OCI-LY3 (cell line): ENCODE measurements around the gene TCF4.

Source experiments
- EZH2phosphoT487 ChIP-seq: fragments of 200-600 bp; shearing (Covaris generic); IDR thresholded peaks from 2 replicates; pipeline ENCODE4 v1.6.1; 2018; ENCODE audit warnings: antibody characterized with exemption, mixed run types, low read depth
- TF ChIP-seq, protein P1 (sequence below): fragments of 200-600, 300-600 bp; sonication (generic); IDR thresholded peaks from 2 replicates; pipeline ENCODE4 v1.5.1; 2014; ENCODE audit warnings: antibody characterized with exemption, low read length, low read depth

DNA sequence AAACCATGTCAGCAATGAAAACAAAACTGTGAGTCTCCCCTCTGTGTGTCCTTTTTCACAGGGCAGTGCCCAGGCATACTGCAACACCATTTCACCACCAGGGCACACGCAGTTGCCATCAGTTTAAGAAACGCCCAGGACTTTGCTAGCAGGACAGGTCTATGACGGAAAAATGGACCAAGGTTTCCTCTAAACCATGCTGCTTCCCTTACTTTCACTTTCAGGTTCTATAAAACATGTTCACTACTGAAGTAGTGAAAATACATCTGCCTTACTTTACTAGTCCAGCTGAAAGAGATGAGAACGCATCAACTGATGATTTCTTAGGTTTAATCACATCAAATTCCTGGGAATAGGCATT, 110.5 kb downstream of the TCF4 start:
- TF ChIP-seq, protein P1, sequence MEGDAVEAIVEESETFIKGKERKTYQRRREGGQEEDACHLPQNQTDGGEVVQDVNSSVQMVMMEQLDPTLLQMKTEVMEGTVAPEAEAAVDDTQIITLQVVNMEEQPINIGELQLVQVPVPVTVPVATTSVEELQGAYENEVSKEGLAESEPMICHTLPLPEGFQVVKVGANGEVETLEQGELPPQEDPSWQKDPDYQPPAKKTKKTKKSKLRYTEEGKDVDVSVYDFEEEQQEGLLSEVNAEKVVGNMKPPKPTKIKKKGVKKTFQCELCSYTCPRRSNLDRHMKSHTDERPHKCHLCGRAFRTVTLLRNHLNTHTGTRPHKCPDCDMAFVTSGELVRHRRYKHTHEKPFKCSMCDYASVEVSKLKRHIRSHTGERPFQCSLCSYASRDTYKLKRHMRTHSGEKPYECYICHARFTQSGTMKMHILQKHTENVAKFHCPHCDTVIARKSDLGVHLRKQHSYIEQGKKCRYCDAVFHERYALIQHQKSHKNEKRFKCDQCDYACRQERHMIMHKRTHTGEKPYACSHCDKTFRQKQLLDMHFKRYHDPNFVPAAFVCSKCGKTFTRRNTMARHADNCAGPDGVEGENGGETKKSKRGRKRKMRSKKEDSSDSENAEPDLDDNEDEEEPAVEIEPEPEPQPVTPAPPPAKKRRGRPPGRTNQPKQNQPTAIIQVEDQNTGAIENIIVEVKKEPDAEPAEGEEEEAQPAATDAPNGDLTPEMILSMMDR = 0 out of 2 replicates have a peak, but pooled peaks have one; percentile 5
- TF ChIP-seq EZH2phosphoT487 = no peak
